Mucosa of stomach (tissue), 1 donor: ENCODE measurements around the gene PLIN1.
"Not testable (repeated sequence)": the region's sequence is repeated elsewhere in the genome, so short reads cannot be mapped to it uniquely, and the experiment has no call there.

Source experiments
- H3K27me3 ChIP-seq: one replicate; pipeline ENCODE4 v1.7.0; 2013; ENCODE audit warnings: mild to moderate bottlenecking, low read length; ENCODE audit not compliant: control insufficient read depth, insufficient read depth
- H3K36me3 ChIP-seq: one replicate; pipeline ENCODE4 v1.7.0; 2013; ENCODE audit warnings: low read length; ENCODE audit not compliant: control insufficient read depth, insufficient read depth
- H3K4me1 ChIP-seq: one replicate; pipeline ENCODE4 v1.7.0; 2013; ENCODE audit warnings: mild to moderate bottlenecking, low read length; ENCODE audit not compliant: control insufficient read depth, insufficient read depth
- H3K4me3 ChIP-seq: one replicate; pipeline ENCODE4 v1.7.0; 2013; ENCODE audit warnings: low read length
- H3K9ac ChIP-seq: one replicate; pipeline ENCODE4 v1.7.0; 2013; ENCODE audit warnings: mild to moderate bottlenecking, low read length, moderate library complexity
- H3K9me3 ChIP-seq: one replicate; pipeline ENCODE4 v1.7.0; 2013; ENCODE audit warnings: mild to moderate bottlenecking, low read length, moderate library complexity; ENCODE audit not compliant: control insufficient read depth
- donor health status: Pancreatic carcinoma.

Gene PLIN1

GRCh38 chr15:89689930-89690275 is 10.7 kb upstream of the PLIN1 start:
- not testable (repeated sequence) for H3K36me3 ChIP-seq, H3K4me1 ChIP-seq, H3K27me3 ChIP-seq, H3K9me3 ChIP-seq
- Histone ChIP-seq H3K4me3 (peak overlapping the region; percentile 61), H3K9ac (peak overlapping the region; percentile 76)

- Histone ChIP-seq H3K4me3 (no peak overlapping the region), H3K36me3 (no peaks in the 10 kb centered on the region), H3K27me3 (no peaks in the 10 kb centered on the region), H3K9me3 (no peaks in the 10 kb centered on the region), H3K9ac (no peak overlapping the region), H3K4me1 (peaks cover 4% of the 10 kb centered on the region)
These were observed 7.4 kb upstream of the PLIN1 start for GRCh38 chr15:89686522-89686921.

GRCh38 chr15:89685995-89686394 is 6.8 kb upstream of the PLIN1 start:
- H3K4me1 ChIP-seq = peaks cover 7% of the 10 kb centered on the region
- H3K4me3 ChIP-seq = no peak overlapping the region
- no peaks in the 10 kb centered on the region for H3K36me3 ChIP-seq
- H3K27me3 ChIP-seq = no peaks in the 10 kb centered on the region
- H3K9ac ChIP-seq = no peak overlapping the region
- H3K9me3 ChIP-seq = no peaks in the 10 kb centered on the region

- Histone ChIP-seq H3K4me1 (peaks cover 22% of the 10 kb centered on the region), H3K9ac (no peak overlapping the region), H3K36me3 (no peaks in the 10 kb centered on the region), H3K9me3 (no peaks in the 10 kb centered on the region), H3K27me3 (no peaks in the 10 kb centered on the region), H3K4me3 (no peak overlapping the region)
These were observed 2.0 kb upstream of the PLIN1 start for GRCh38 chr15:89681146-89681545.

GRCh38 chr15:89680282-89680873 is 1.2 kb upstream of the PLIN1 start:
- H3K36me3 ChIP-seq = no peaks in the 10 kb centered on the region
- H3K4me1 ChIP-seq = peaks cover 22% of the 10 kb centered on the region
- H3K4me3 ChIP-seq = no peak overlapping the region
- no peaks in the 10 kb centered on the region for H3K9me3 ChIP-seq
- H3K9ac ChIP-seq = no peak overlapping the region
- H3K27me3 ChIP-seq = no peaks in the 10 kb centered on the region

GRCh38 chr15:89677381-89677780 is 1.8 kb downstream of the PLIN1 start:
- H3K9ac ChIP-seq = no peak overlapping the region
- H3K4me1 ChIP-seq = peaks cover 22% of the 10 kb centered on the region
- no peaks in the 10 kb centered on the region for H3K27me3 ChIP-seq
- H3K4me3 ChIP-seq = no peak overlapping the region
- no peaks in the 10 kb centered on the region for H3K9me3 ChIP-seq
- no peaks in the 10 kb centered on the region for H3K36me3 ChIP-seq

GRCh38 chr15:89675606-89676005 is 3.6 kb downstream of the PLIN1 start:
- Histone ChIP-seq H3K4me1 (peaks cover 11% of the 10 kb centered on the region), H3K4me3 (no peak overlapping the region), H3K27me3 (no peaks in the 10 kb centered on the region), H3K36me3 (no peaks in the 10 kb centered on the region), H3K9ac (no peak overlapping the region), H3K9me3 (no peaks in the 10 kb centered on the region)

- Histone ChIP-seq H3K9ac (no peak overlapping the region), H3K4me3 (no peak overlapping the region), H3K9me3 (no peaks in the 10 kb centered on the region), H3K27me3 (no peaks in the 10 kb centered on the region), H3K4me1 (peaks cover under 1% of the 10 kb centered on the region), H3K36me3 (no peaks in the 10 kb centered on the region)
These were observed 4.6 kb downstream of the PLIN1 start for GRCh38 chr15:89674526-89674925.

GRCh38 chr15:89673165-89673512 is 6.0 kb downstream of the PLIN1 start:
- H3K4me3 ChIP-seq = no peak overlapping the region
- H3K27me3 ChIP-seq = no peaks in the 10 kb centered on the region
- no peaks in the 10 kb centered on the region for H3K36me3 ChIP-seq
- no peaks in the 10 kb centered on the region for H3K4me1 ChIP-seq
- H3K9ac ChIP-seq = no peak overlapping the region
- H3K9me3 ChIP-seq = no peaks in the 10 kb centered on the region

- no peak overlapping the region for H3K4me3 ChIP-seq
- H3K27me3 ChIP-seq = no peaks in the 10 kb centered on the region
- no peaks in the 10 kb centered on the region for H3K9me3 ChIP-seq
- H3K4me1 ChIP-seq = no peaks in the 10 kb centered on the region
- no peak overlapping the region for H3K9ac ChIP-seq
- no peaks in the 10 kb centered on the region for H3K36me3 ChIP-seq
These were observed 6.7 kb downstream of the PLIN1 start for GRCh38 chr15:89672221-89673164.

- H3K27me3 ChIP-seq = no peaks in the 10 kb centered on the region
- H3K4me1 ChIP-seq = no peaks in the 10 kb centered on the region
- no peak overlapping the region for H3K9ac ChIP-seq
- H3K9me3 ChIP-seq = no peaks in the 10 kb centered on the region
- no peaks in the 10 kb centered on the region for H3K36me3 ChIP-seq
- no peak overlapping the region for H3K4me3 ChIP-seq
These were observed 7.5 kb downstream of the PLIN1 start for GRCh38 chr15:89671687-89672086.

- Histone ChIP-seq H3K36me3 (no peaks in the 10 kb centered on the region), H3K27me3 (no peaks in the 10 kb centered on the region), H3K4me3 (no peak overlapping the region), H3K9me3 (no peaks in the 10 kb centered on the region), H3K4me1 (peaks cover 2% of the 10 kb centered on the region), H3K9ac (no peak overlapping the region)
These were observed 8.1 kb downstream of the PLIN1 start for GRCh38 chr15:89670971-89671560.
